Stomach (tissue), 4 donors: ENCODE results near the gene TLE6.

Experiments
- CTCF ChIP-seq, 7 experiments: fragments of 450-650 bp in 4 of 7; fragments of 200-600 bp in 3 of 7; sonication (generic) in 3 of 7; IDR thresholded peaks; one replicate each; pipeline ENCODE4 v1.5.1; 2016 to 2019; ENCODE audit warnings: antibody characterized with exemption in 7 of 7, control low read depth in 2 of 7, mild to moderate bottlenecking in 1 of 7
- POLR2A ChIP-seq, 4 donors: fragments of 450-650 bp; IDR thresholded peaks; one replicate each; pipeline ENCODE4 v1.6.1; 2016; ENCODE audit warnings: antibody characterized with exemption in 4 of 4, control low read depth in 2 of 4, mild to moderate bottlenecking in 1 of 4, moderate library complexity in 1 of 4
- POLR2AphosphoS5 ChIP-seq, 3 donors: sonication (generic); formaldehyde crosslinking; IDR thresholded peaks; one replicate each; pipeline ENCODE4 v1.6.1; 2016; ENCODE audit warnings: antibody characterized with exemption in 3 of 3

DNA sequence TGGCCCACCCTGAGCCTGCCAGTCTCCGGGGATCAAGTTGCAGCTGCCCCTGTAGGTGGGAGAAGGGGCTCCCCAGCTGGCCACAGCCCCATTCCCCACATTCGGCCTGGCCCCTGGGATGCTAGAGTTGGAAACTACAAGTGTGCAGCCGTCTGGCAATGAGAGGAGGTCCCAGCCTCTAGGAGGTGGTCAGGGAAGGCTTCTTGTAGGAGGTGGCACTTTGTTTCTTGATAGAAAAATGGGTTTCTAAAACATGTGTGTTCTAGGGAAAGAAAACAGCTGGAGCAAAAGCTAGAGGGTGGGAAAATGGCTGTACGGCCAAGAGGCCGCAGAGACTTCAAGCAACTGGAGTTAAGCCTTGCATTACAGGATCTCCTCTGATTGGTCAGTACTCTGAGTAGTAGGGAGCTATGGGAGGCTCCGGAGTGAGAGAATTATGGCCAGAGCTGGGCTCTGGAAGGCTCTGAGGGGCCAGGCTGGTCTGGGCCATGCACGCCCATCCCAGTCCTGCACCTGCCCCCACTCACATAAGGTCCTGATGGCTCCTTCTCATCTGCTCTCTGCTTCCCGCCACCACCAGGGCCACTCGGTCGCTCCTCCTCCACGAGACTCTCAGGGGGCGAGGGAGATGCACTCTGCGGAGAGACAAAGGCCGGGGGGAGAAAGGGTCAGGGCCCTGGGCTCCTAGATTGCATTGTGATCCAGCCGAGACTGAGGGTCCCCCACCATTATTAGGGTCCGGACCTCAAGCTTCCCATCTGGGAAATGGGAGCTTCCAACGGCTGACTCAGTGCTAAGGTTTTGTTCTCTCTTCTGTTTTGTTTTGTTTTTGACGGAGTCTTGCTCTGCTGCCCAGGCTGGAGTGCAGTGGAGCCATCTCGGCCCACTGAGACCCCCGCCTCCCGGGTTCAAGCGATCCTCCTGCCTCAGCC, 38.0 kb downstream of the TLE6 start:
- TF ChIP-seq CTCF (IDR thresholded peaks at IDR 0.05) (no peak), POLR2A (IDR thresholded peaks at IDR 0.05) (no peak), POLR2AphosphoS5 (IDR thresholded peaks at IDR 0.05) (no peak)
